Adrenal gland (tissue), 5 donors: ENCODE data around the gene ZNF503.

Experiments
- CTCF ChIP-seq, 6 experiments: fragments of 450-650 bp in 4 of 6; fragments of 200-600 bp in 2 of 6; sonication (generic) in 1 of 6; IDR thresholded peaks; 1 replicate in 5 of 6; 2 replicates in 1 of 6; pipeline versions ENCODE4 v1.5.1 to v1.8.0; 2016 to 2021; ENCODE audit warnings: antibody characterized with exemption in 6 of 6, mild to moderate bottlenecking in 2 of 6, moderate library complexity in 1 of 6
- POLR2A ChIP-seq, 2 donors: fragments of 450-650 bp; IDR thresholded peaks; one replicate each; pipeline ENCODE4 v1.6.1; 2017; ENCODE audit warnings: antibody characterized with exemption in 2 of 2, mild to moderate bottlenecking in 2 of 2, moderate library complexity in 1 of 2
- donor health status: DM: no; HTN: no; CAD: no.

DNA sequence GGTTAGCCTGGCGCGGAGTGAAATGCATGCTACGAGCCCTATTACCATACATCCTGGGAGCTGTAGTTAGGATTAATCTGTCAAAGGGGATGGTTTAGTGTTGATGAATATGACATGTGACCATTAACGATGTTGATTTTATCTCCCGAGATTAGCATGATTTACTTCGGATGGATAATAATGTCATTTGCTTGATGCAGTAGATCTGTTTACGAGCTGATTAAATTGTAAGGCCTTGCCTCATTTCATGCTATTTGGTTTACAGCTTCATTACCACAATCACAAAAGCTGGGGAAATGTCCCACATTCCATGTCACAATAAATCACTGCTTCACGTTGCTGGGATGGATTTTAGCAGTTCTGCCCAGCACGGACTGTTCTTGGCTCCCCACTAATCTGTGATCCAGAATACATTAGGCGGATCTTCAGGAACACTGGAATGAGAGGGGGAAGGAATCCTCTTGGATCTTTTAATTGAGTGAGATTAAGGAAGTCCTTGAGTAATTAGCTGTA is 22.3 kb downstream of the ZNF503 start:
- no peak for TF ChIP-seq CTCF (IDR thresholded peaks at IDR 0.05)
- no peak for TF ChIP-seq POLR2A (IDR thresholded peaks at IDR 0.05)
